Embryonic facial prominence (tissue), 1 donor: ENCODE measurements around the gene ATP6V1C2.
A peak's percentile ranks its signal among the peaks of the same experiment; 100 is the strongest.
"Not testable (repeated sequence)": the region's sequence is repeated elsewhere in the genome, so short reads cannot be mapped to it uniquely, and the experiment has no call there.

Experiments used
- DNase-seq: peaks from one replicate; pipeline ENCODE4 v3.0.0-alpha.2; 2016; ENCODE audit errors: extremely low spot score

ATP6V1C2 gene

DNA sequence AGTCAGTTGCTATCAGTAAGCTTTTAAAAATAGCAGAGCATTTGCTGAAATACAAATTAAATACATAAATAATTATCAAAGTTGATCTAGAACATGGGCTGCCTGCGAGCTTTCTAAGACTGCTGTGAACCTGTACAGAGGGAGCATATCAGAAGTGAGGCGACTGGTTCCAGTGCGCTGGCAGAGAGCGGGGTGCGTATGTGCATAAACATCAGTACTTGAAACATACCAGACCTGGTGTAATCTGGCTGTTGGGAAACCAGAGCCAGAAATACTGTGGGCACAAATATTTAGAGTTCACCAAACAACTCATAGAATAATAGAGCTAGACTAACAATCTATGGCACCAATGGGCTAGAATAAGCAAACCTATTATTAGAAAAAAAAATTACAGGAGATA is 63.8 kb downstream of the ATP6V1C2 start:
- no peak for DNase-seq

DNA sequence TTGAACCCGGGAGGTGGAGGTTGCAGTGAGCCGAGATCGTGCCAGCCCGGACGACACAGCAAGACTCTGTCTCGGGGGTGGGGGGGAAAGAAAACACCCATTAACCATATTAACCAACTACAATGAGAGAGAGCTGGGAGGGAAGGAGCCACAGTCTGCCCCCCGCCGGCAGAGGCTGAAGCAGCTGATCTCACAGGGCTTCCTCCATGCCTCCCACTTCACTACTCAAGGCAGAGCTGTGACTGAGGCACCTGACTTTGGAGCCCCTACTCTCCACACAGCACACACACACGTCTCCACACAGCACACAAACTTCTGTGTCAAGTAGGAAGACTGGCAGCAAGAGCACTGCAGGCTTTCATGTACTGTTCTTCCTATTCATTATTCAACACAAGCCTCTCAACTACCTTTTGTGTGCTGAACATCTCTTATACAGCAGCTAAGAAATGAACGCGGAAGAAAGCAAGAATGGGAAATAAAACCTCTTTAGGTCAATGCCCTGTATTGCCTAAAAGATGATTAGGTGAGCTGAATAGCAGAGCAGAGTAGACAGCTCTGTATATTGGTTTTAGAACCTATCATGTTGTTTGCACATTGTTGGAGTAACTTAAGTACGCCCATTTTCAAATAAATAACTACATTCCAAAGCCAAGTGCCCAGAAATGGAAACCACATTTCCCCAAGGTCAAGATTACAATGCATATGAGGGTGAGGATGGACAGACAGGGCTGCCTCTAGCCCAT is 65.0 kb downstream of the ATP6V1C2 start:
- DNase-seq, result no peak

DNA sequence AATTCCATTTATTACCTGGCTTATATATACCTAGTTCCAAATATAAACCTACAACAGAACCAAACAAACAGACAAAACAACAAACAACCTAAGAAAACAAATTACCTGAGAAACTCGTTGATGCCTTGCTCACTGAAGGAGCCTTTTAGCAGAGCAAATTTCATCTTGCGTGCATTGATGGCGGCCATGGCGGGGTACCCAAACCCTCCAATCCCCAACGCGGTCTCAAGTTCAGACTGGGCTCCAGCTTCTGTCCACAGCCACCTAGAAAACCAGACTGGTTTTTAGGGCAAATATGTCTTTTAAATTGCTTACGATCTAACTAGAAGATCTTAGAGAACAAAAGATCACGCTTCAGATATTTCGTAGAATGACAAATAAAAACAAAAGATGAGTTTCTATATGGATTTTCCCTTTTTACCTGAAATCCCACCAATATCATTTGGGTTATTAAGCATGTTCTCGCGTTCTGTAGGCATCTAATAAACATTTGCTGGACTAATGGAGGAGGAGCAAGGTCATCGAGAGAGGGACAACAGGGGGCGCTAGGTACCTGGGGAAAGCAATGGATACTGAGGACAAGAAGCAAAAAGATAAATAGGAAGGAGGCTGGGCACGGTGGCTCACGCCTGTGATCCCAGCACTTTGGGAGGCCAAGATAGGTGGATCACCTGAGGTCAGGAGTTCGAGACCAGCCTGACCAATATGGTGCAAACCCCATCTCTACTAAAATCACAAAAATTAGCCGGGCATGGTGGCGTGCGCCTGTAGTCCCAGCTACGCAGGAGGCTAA is 65.9 kb downstream of the ATP6V1C2 start:
- no peak for DNase-seq

GRCh38 chr2:10788855-10789254 is 67.4 kb downstream of the ATP6V1C2 start:
- DNase-seq, result no peak

- no peak for DNase-seq
Measured at GRCh38 chr2:10790228-10790973, 69.0 kb downstream of the ATP6V1C2 start.

DNA sequence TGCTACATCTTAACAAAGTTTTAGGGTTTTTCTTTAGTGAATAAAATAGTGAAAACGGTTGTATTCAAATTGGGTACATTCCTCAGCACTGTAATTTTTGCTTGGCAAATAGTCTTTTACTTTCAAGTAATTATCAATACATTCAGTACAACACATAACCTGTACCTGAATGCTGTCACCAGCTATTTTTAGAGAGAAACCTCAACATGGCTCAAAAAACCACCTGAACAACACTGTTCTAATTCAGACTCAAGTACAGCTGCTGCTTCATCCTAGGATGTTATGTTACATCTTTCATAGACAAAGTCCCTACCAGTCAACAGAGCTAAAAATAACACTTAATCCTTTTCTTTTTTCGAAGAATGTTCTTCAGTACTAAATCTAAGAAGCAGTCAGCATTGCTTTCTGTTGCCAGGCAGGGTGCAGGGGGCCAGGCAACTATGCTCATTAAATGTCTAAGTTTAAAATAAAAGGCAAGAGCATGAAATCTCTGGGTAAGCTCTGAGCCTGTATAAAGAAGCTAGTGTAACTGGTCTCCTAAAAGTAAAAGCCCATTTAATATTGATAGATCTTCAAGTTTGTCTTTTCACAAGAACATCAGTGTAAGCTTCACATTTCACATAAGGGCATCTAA is 70.7 kb downstream of the ATP6V1C2 start:
- DNase-seq, result no peak

GRCh38 chr2:10792660-10793400 is 71.4 kb downstream of the ATP6V1C2 start:
- no peak for DNase-seq

- DNase-seq, result no peak
Measured at GRCh38 chr2:10793816-10794215, 72.4 kb downstream of the ATP6V1C2 start.

- DNase-seq, result no peak
Measured at GRCh38 chr2:10794876-10795275, 73.4 kb downstream of the ATP6V1C2 start.

DNA sequence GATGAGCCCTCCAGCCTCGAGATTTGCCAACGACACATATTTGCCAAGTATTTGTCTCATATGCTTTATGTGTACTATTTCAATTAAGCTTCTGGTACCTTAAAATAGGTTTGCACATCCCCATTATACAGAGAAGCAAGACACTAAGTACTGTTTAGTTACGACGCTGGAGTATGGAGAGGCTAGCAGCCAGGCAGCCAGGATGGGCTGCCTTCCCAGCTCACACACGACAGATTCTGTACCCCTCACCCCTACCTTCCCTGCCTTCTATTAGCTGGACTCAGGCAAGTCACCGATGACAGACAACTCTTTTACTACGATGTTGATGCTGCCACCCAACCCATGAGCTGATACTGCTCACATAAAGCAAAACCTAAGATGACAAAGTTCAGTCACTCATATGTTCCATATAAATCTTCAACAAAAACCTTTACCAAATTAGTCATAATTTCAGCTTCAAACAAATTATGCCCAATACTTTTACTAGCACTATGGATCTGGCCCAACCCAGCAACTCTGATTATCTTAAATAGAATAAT is 74.1 kb downstream of the ATP6V1C2 start:
- no peak for DNase-seq

- DNase-seq, result no peak
Measured at GRCh38 chr2:10796703-10797102, 75.3 kb downstream of the ATP6V1C2 start.

DNA sequence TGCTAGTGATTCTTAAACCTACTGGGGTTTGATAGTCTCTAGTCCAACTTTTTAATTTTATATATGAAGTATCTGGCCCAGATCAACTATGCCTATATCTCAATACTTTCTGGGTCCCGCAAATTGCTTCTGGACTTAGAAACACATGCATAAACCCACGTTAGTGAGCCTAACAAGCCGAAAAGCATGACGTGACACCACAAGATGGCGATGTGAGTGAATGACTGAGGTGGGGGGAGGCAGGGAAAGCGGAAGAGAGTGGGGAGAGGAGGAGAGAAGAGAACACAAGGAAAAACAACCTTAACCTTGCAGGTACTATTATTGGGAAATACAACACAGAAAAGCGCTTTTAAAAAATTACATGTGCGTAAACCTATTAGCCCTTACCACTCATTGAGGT is 77.4 kb downstream of the ATP6V1C2 start:
- no peak for DNase-seq

DNA sequence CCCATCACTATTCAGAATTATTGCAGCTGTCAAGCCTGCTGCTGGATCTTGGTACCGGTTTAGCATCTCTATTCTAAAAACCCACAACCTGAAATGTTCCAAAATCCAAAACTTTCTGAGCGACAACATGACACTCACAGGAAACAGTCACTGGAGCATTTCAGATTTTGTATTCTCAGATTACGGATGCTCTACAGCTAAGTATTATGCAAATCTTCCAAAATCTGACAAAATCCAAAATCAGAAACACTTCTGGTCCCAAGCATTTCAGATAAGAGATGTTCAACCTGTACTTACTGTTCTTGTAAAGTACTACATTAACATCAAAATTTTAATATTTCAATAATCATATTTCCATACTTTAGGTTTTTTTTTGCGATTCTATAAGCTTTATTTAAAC is 78.7 kb downstream of the ATP6V1C2 start:
- DNase-seq, result no peak

DNA sequence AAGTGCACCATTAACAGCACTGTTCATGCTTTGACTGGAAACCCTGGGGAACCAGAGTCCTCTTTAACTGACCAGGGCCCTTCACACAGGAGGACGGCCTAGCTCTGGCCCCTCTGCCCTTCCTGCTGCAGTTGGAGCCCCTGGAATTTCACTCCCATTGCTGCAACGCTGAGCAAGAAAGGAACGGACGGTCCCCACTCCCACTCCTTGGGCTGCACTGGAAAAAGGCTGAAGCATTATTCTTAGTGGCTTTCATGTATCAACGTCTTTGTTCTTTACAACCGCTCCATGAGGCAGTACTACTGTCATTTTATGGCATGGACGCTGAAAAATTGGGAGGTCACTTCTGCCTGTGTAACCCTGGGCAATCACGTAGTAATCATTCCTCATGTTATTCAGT is 81.2 kb downstream of the ATP6V1C2 start:
- no peak for DNase-seq

DNA sequence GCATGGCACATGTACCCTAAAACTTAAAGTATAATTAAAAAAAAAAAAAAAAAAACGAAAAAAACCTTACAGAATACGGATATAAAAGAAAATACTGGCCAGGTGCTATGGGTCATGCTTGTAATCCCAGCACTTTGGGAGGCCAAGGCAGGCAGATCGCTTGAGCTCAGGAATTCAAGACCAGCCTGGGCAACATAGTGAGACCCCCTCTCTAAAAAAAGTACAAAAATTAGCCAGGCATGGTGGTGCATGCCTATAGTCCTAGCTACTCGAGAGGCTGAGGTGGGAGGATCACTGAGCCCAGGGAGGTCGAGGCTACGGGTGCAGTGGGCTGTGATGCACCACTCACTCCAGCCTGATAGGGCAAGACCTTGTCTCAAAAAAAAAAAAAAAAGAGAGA is 84.6 kb downstream of the ATP6V1C2 start:
- not testable (repeated sequence) for DNase-seq

DNA sequence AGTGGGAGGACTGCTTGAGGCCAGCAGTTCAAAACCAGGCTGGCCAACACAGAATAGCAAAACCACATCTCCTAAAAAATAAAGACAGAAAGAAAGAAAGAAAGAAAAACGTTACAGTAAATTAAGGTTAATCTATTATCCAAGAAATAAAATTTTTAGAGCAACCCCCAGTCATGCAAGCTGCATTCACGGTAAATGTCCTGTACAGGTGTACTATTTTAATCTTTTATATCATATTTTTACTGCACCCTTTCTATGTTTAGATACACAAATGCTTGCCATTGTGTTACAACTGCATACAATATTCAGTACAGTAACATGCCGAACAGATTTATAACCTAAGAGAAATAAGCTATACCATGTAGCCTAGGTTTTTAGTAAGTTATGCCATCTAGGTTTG is 85.1 kb downstream of the ATP6V1C2 start:
- no peak for DNase-seq

DNA sequence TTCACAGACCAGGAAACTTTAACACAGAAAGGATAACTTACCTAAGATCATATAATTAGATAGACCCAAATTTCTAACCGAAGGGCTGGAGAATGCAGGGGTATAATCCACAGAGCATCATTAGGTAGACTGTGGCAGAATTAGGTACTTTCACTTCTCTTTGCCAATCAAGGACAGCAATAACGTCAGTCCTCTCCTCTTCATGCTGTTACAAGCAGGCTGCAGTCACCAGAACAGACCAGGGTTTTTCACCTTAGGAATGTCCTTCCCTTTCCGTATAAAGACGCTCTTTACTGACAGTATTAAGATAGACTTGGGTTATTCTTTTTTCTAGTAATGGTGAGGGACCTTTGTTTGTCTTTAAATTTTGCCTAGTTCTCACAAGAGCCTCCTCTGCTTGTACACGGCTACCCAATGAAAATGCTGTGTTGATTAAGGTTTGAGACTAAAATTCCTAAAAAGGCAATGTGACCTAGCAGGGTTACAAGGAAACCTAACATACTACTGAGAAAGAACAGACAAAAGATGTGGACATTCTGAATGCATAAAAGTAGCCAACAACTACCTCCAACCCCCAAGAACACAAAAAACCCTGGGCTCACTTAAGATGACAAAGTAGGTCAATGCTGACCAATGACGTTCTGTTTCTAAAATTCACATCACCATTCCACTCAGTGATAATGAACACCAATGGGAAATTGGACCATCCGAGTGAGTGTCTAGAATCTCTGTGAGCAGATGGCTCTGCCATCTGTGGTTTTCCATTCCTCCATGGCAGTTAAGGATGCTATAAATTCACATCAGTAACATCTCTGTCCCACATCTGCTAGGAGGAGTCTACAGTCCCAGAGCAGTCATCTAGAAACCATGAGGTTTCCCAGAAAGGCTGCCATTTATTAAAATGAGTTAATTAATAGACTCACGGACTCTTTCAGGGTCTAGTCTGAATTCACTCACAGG is 89.1 kb downstream of the ATP6V1C2 start:
- no peak for DNase-seq

- DNase-seq, result no peak
Measured at GRCh38 chr2:10811517-10811916, 90.1 kb downstream of the ATP6V1C2 start.

- DNase-seq, result peak; percentile 88
Measured at GRCh38 chr2:10812362-10813162, 91.1 kb downstream of the ATP6V1C2 start, which contains the start of gene PDIA6. Gene PDIA6 (minus strand): TSS chr2:10812785. CDS start chr2:10812696, 89 bp downstream.
